Measurements from ENCODE around the gene GRWD1. TPM values are rescaled to one million over a fixed set of nuclear protein-coding genes. Genes with fewer than 3 reads are reported as not detected.
A peak's percentile ranks its signal among the peaks of the same experiment; 100 is the strongest.

The GRWD1 gene
- total and polyA plus RNA-seq, 2 of the 13 experiments (the other 11 are each of a cell fraction or from before 2014, with no cell fraction given): 10.8 to 46.6 TPM

- TF ChIP-seq ZNF441 (CRISPR knock-in tag; IDR thresholded peaks at IDR 0.05; ENCODE audit: borderline replicate concordance) (peak; percentile 40; the same call in 1 of the 2 replicates), ZNF546 (CRISPR knock-in tag; conservative IDR thresholded peaks at IDR 0.05) (no peak), BHLHE40 (IDR thresholded peaks at IDR 0.05; ENCODE audit: low read length) (peak; percentile 71), ATF1 (CRISPR knock-in tag; IDR thresholded peaks at IDR 0.05) (peak; percentile 89), PHF20 (CRISPR knock-in tag; IDR thresholded peaks at IDR 0.05) (peak; percentile 91), ZFP1 (CRISPR knock-in tag; IDR thresholded peaks at IDR 0.05) (0 out of 2 replicates have a peak, but pooled peaks have one; percentile 27), TGIF2 (CRISPR knock-in tag; IDR thresholded peaks at IDR 0.05) (peak; percentile 72; the same call in 1 of the 2 replicates), ZFP91 (CRISPR knock-in tag; IDR thresholded peaks at IDR 0.05; ENCODE audit: borderline replicate concordance) (peak; percentile 84; the same call in 1 of the 2 replicates), CC2D1A (CRISPR knock-in tag; IDR thresholded peaks at IDR 0.05) (0 out of 2 replicates have a peak, but pooled peaks have one; percentile 2), FLYWCH1 (CRISPR knock-in tag; IDR thresholded peaks at IDR 0.05) (no peak), SMAD9 (CRISPR knock-in tag; IDR thresholded peaks at IDR 0.05) (no peak), PAX8 (CRISPR knock-in tag; IDR thresholded peaks at IDR 0.05; ENCODE audit: borderline replicate concordance) (no peak), TMF1 (CRISPR knock-in tag; IDR thresholded peaks at IDR 0.05; ENCODE audit: low read depth) (no peak; the same call in 1 of the 2 replicates), EHMT2 (IDR thresholded peaks at IDR 0.05; ENCODE audit: borderline replicate concordance, low read depth, low read length) (no peak), SNAPC5 (CRISPR knock-in tag; IDR thresholded peaks at IDR 0.05; ENCODE audit: borderline replicate concordance) (no peak), POGK (CRISPR knock-in tag; conservative IDR thresholded peaks at IDR 0.05) (0 out of 2 replicates have a peak, but pooled peaks have one; percentile 53), ZBTB14 (CRISPR knock-in tag; IDR thresholded peaks at IDR 0.05) (no peak), NFAT5 (CRISPR knock-in tag; IDR thresholded peaks at IDR 0.05) (no peak), MXI1 (IDR thresholded peaks at IDR 0.05; ENCODE audit: borderline replicate concordance, low read depth, low read length) (peak; percentile 99)
Measured at GRCh38 chr19:48445606-48446481, at the start of gene GRWD1 (continued).

Data from HepG2 (cell line).